Liver (tissue), 9 donors: ENCODE results near the gene ERCC6L2. TPM values are rescaled to one million over a fixed set of nuclear protein-coding genes. Genes with fewer than 3 reads are reported as not detected.

Source experiments
- DNase-seq: peaks from one replicate; pipeline ENCODE4 v3.0.0-alpha.2; 2017; ENCODE audit warnings: low spot score
- H3K27ac ChIP-seq, 2 donors: one replicate each; pipeline ENCODE4 v1.7.0; 2013; ENCODE audit warnings: inconsistent platforms in 2 of 2, low read length in 2 of 2, control low read depth in 1 of 2, low read depth in 1 of 2, mild to moderate bottlenecking in 1 of 2
- H3K27me3 ChIP-seq, 4 donors: one replicate each; pipeline versions ENCODE4 v1.6.1 to v1.7.0; 2013; ENCODE audit warnings: low read length in 3 of 4, inconsistent platforms in 1 of 4, mild to moderate bottlenecking in 1 of 4, moderate library complexity in 1 of 4; ENCODE audit not compliant: control insufficient read depth in 4 of 4, insufficient read depth in 4 of 4
- H3K36me3 ChIP-seq, 4 donors: one replicate each; pipeline versions ENCODE4 v1.6.1 to v1.7.0; 2013; ENCODE audit warnings: low read length in 3 of 4, mild to moderate bottlenecking in 3 of 4, low read depth in 1 of 4, moderate library complexity in 1 of 4; ENCODE audit not compliant: control insufficient read depth in 4 of 4, insufficient read depth in 3 of 4
- H3K4me1 ChIP-seq, 4 donors: one replicate each; pipeline versions ENCODE4 v1.6.1 to v1.7.0; 2013; ENCODE audit warnings: low read length in 3 of 4, mild to moderate bottlenecking in 3 of 4, moderate library complexity in 1 of 4; ENCODE audit not compliant: control insufficient read depth in 4 of 4, insufficient read depth in 4 of 4
- H3K4me3 ChIP-seq, 3 donors: one replicate each; pipeline versions ENCODE4 v1.6.1 to v1.7.0; 2013; ENCODE audit warnings: low read length in 3 of 3, control low read depth in 1 of 3, low read depth in 1 of 3, mild to moderate bottlenecking in 1 of 3
- H3K9ac ChIP-seq, 2 donors: one replicate each; pipeline ENCODE4 v1.7.0; 2013; ENCODE audit warnings: low read length in 2 of 2, mild to moderate bottlenecking in 2 of 2, moderate library complexity in 2 of 2, control low read depth in 1 of 2, low read depth in 1 of 2
- H3K9me3 ChIP-seq, 4 donors: one replicate each; pipeline versions ENCODE4 v1.6.1 to v1.7.0; 2013; ENCODE audit warnings: low read length in 3 of 4; ENCODE audit not compliant: control insufficient read depth in 4 of 4
- EGR1 ChIP-seq, 2 donors: IDR thresholded peaks; 2 replicates each; pipeline ENCODE4 v1.6.1; 2016 to 2018; ENCODE audit warnings: antibody characterized with exemption in 2 of 2, low read depth in 2 of 2
- FOXA1 ChIP-seq: IDR thresholded peaks from 2 replicates; pipeline ENCODE4 v1.6.1; 2016; ENCODE audit warnings: antibody characterized with exemption
- GABPA ChIP-seq, 2 donors: IDR thresholded peaks in 1 of 2; conservative IDR thresholded peaks in 1 of 2; 2 replicates each; pipeline ENCODE4 v1.6.1; 2016; ENCODE audit warnings: antibody characterized with exemption in 2 of 2, mild to moderate bottlenecking in 1 of 2, moderate library complexity in 1 of 2
- HNF4A ChIP-seq, 2 donors: conservative IDR thresholded peaks; 2 replicates each; pipeline ENCODE4 v1.6.1; 2016; ENCODE audit warnings: antibody characterized with exemption in 2 of 2, mild to moderate bottlenecking in 2 of 2
- JUND ChIP-seq, 2 donors: IDR thresholded peaks; 2 replicates each; pipeline ENCODE4 v1.6.1; 2016; ENCODE audit warnings: antibody characterized with exemption in 2 of 2
- NR2F2 ChIP-seq: IDR thresholded peaks from 2 replicates; pipeline ENCODE4 v1.6.1; 2016; ENCODE audit warnings: antibody characterized with exemption
- RAD21 ChIP-seq, 2 donors: IDR thresholded peaks; 2 replicates each; pipeline ENCODE4 v1.6.1; 2016; ENCODE audit warnings: antibody characterized with exemption in 2 of 2, mild to moderate bottlenecking in 2 of 2
- RXRA ChIP-seq, 2 donors: IDR thresholded peaks; 2 replicates each; pipeline ENCODE4 v1.6.1; 2017 to 2018; ENCODE audit warnings: antibody characterized with exemption in 2 of 2, mild to moderate bottlenecking in 1 of 2
- SP1 ChIP-seq: IDR thresholded peaks from 2 replicates; pipeline ENCODE4 v1.6.1; 2018; ENCODE audit warnings: antibody characterized with exemption, mild to moderate bottlenecking
- TAF1 ChIP-seq: conservative IDR thresholded peaks from 2 replicates; pipeline ENCODE4 v1.6.1; 2016; ENCODE audit warnings: antibody characterized with exemption, mild to moderate bottlenecking
- YY1 ChIP-seq: IDR thresholded peaks from 2 replicates; pipeline ENCODE4 v1.6.1; 2016; ENCODE audit warnings: antibody characterized with exemption, mild to moderate bottlenecking
- WGBS: extraction: QIAGEN DNeasy Blood & Tissue Kit; methylation state at CpG from one replicate; pipeline ENCODE4 v1.1.7; 2013; 5-methylcytosine and 5-hydroxymethylcytosine counted together
- polyA plus RNA-seq, 2 donors: library from polyadenylated mRNA; stranded (reverse) in 1 of 2; unstranded in 1 of 2; fragments of 200-250 nt in 1 of 2; fragments of >200 nt in 1 of 2; fragmentation: Nextera tagmentation in 1 of 2; extraction: Ambion mirVana in 1 of 2; gene quantifications; one replicate each; pipeline versions ENCODE4 v1.2.1 to v1.2.3, GENCODE V29; 2013 to 2015
- total RNA-seq, 2 donors: library from RNA; depleted of rRNA; stranded (reverse); fragments of >200 nt; gene quantifications; one replicate each; pipeline ENCODE4 v1.2.3, GENCODE V29; 2014
- TF ChIP-seq, protein P1 (sequence below): IDR thresholded peaks from 2 replicates; pipeline ENCODE4 v1.6.1; 2016; ENCODE audit warnings: antibody characterized with exemption
- TF ChIP-seq, protein P2 (sequence below): IDR thresholded peaks from 2 replicates; pipeline ENCODE4 v1.6.1; 2016; ENCODE audit warnings: antibody characterized with exemption, mild to moderate bottlenecking
- TF ChIP-seq, protein P3 (sequence below): fragments of 150-350 bp; IDR thresholded peaks from 2 replicates; pipeline ENCODE4 v1.5.1; 2017; ENCODE audit warnings: improper control_type of control experiment, low read depth, low read length; ENCODE audit not compliant: missing input control
- TF ChIP-seq, protein P4 (sequence below): IDR thresholded peaks from 2 replicates; pipeline ENCODE4 v1.6.1; 2016; ENCODE audit warnings: antibody characterized with exemption
- TF ChIP-seq, protein P5 (sequence below): IDR thresholded peaks from 2 replicates; pipeline ENCODE4 v1.6.1; 2016; ENCODE audit warnings: antibody characterized with exemption
- donor health status: healthy.
- donor health status: healthy.
- donor health status: healthy.
- donor health status: healthy.
- donor health status: healthy.

ERCC6L2 gene, protein sequence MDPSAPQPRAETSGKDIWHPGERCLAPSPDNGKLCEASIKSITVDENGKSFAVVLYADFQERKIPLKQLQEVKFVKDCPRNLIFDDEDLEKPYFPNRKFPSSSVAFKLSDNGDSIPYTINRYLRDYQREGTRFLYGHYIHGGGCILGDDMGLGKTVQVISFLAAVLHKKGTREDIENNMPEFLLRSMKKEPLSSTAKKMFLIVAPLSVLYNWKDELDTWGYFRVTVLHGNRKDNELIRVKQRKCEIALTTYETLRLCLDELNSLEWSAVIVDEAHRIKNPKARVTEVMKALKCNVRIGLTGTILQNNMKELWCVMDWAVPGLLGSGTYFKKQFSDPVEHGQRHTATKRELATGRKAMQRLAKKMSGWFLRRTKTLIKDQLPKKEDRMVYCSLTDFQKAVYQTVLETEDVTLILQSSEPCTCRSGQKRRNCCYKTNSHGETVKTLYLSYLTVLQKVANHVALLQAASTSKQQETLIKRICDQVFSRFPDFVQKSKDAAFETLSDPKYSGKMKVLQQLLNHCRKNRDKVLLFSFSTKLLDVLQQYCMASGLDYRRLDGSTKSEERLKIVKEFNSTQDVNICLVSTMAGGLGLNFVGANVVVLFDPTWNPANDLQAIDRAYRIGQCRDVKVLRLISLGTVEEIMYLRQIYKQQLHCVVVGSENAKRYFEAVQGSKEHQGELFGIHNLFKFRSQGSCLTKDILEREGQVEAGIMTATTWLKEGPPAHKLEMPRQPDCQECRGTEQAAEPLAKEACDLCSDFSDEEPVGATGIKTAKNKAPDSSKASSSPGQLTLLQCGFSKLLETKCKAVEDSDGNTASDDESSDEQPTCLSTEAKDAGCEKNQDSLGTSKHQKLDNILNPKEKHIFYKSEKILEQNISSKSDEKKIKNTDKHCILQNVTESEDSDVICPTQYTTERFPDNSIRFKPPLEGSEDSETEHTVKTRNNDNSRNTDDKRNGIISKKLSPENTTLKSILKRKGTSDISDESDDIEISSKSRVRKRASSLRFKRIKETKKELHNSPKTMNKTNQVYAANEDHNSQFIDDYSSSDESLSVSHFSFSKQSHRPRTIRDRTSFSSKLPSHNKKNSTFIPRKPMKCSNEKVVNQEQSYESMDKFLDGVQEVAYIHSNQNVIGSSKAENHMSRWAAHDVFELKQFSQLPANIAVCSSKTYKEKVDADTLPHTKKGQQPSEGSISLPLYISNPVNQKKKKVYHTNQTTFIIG (N-terminal part only)
- 10 to 100 TPM; 32.4 to 46.0 TPM for total RNA-seq
- 10 to 100 TPM in 1 of 2 donors, 1 to 10 TPM in 1; 4.7 to 11.7 TPM for polyA plus RNA-seq

DNA sequence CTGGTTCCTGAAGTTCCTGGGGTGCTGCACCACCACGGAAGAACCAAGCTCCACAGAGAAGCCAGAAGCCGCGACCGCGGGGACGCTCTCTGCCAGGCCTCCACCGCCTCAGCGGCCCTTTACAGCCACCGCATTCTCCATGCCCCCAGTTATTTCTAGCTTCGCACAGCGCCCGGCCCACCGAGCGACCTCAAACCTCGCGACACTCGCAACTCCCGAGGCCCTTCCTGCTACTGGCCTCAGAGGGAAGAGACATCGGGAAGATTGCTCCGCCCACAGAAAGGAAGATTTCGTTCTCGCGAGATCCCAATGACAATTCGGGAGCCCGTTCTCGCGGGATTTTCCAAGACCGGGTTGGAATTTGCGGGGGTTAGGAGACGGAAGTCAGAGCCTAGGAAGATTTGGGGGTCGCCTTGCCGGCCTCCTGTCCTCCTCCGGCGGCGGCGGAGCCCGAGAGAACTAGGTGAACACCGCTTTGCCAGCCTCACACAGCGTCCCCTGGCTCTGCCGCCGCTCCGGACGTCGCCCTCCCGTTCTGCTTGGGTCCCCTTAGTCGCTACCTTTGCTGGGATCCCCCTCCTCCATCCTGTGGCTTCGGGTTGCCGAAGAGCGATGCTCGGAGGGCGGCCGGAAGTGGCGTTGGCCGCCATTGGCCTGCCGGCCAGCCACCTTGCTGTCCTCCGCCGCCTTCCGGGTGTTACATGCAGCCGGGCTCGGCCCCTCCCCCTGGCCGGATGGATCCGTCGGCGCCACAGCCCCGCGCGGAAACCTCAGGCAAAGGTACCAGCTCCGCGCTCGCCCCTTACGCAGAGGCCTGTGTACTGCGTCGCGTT lies at the start of gene ERCC6L2:
TSS of gene ERCC6L2 (plus strand) at position 387 of the 833 bp plus-strand sequence. CDS start at position 735, 348 bp downstream.
- TF ChIP-seq FOXA1, result peak; percentile 22
- TF ChIP-seq YY1, result peak; percentile 98
- no peak for TF ChIP-seq JUND (IDR thresholded peaks at IDR 0.05)
- TF ChIP-seq NR2F2, result no peak
- TF ChIP-seq, protein P1, sequence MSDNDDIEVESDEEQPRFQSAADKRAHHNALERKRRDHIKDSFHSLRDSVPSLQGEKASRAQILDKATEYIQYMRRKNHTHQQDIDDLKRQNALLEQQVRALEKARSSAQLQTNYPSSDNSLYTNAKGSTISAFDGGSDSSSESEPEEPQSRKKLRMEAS, result no peak
- peak; percentile 59 for TF ChIP-seq TAF1
- peak; percentile 79 to 83 for TF ChIP-seq EGR1 (IDR thresholded peaks at IDR 0.05; ENCODE audit: low read depth in 2 of 2)
- peak; percentile 92 to 95 for TF ChIP-seq GABPA (IDR thresholded peaks at IDR 0.05 in 1 of 2, conservative IDR thresholded peaks at IDR 0.05 in 1 of 2)
- TF ChIP-seq, protein P2, sequence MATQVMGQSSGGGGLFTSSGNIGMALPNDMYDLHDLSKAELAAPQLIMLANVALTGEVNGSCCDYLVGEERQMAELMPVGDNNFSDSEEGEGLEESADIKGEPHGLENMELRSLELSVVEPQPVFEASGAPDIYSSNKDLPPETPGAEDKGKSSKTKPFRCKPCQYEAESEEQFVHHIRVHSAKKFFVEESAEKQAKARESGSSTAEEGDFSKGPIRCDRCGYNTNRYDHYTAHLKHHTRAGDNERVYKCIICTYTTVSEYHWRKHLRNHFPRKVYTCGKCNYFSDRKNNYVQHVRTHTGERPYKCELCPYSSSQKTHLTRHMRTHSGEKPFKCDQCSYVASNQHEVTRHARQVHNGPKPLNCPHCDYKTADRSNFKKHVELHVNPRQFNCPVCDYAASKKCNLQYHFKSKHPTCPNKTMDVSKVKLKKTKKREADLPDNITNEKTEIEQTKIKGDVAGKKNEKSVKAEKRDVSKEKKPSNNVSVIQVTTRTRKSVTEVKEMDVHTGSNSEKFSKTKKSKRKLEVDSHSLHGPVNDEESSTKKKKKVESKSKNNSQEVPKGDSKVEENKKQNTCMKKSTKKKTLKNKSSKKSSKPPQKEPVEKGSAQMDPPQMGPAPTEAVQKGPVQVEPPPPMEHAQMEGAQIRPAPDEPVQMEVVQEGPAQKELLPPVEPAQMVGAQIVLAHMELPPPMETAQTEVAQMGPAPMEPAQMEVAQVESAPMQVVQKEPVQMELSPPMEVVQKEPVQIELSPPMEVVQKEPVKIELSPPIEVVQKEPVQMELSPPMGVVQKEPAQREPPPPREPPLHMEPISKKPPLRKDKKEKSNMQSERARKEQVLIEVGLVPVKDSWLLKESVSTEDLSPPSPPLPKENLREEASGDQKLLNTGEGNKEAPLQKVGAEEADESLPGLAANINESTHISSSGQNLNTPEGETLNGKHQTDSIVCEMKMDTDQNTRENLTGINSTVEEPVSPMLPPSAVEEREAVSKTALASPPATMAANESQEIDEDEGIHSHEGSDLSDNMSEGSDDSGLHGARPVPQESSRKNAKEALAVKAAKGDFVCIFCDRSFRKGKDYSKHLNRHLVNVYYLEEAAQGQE, result peak; percentile 70
- TF ChIP-seq RAD21 (IDR thresholded peaks at IDR 0.05), result peak; percentile 33 to 66
- TF ChIP-seq, protein P3, sequence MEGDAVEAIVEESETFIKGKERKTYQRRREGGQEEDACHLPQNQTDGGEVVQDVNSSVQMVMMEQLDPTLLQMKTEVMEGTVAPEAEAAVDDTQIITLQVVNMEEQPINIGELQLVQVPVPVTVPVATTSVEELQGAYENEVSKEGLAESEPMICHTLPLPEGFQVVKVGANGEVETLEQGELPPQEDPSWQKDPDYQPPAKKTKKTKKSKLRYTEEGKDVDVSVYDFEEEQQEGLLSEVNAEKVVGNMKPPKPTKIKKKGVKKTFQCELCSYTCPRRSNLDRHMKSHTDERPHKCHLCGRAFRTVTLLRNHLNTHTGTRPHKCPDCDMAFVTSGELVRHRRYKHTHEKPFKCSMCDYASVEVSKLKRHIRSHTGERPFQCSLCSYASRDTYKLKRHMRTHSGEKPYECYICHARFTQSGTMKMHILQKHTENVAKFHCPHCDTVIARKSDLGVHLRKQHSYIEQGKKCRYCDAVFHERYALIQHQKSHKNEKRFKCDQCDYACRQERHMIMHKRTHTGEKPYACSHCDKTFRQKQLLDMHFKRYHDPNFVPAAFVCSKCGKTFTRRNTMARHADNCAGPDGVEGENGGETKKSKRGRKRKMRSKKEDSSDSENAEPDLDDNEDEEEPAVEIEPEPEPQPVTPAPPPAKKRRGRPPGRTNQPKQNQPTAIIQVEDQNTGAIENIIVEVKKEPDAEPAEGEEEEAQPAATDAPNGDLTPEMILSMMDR, result no peak
- TF ChIP-seq, protein P4, sequence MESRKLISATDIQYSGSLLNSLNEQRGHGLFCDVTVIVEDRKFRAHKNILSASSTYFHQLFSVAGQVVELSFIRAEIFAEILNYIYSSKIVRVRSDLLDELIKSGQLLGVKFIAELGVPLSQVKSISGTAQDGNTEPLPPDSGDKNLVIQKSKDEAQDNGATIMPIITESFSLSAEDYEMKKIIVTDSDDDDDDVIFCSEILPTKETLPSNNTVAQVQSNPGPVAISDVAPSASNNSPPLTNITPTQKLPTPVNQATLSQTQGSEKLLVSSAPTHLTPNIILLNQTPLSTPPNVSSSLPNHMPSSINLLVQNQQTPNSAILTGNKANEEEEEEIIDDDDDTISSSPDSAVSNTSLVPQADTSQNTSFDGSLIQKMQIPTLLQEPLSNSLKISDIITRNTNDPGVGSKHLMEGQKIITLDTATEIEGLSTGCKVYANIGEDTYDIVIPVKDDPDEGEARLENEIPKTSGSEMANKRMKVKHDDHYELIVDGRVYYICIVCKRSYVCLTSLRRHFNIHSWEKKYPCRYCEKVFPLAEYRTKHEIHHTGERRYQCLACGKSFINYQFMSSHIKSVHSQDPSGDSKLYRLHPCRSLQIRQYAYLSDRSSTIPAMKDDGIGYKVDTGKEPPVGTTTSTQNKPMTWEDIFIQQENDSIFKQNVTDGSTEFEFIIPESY, result peak; percentile 100
- no peak for TF ChIP-seq HNF4A (conservative IDR thresholded peaks at IDR 0.05)
- TF ChIP-seq SP1, result peak; percentile 59
- TF ChIP-seq, protein P5, sequence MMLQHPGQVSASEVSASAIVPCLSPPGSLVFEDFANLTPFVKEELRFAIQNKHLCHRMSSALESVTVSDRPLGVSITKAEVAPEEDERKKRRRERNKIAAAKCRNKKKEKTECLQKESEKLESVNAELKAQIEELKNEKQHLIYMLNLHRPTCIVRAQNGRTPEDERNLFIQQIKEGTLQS, result no peak
- peak; percentile 78 to 93 for TF ChIP-seq RXRA (IDR thresholded peaks at IDR 0.05)
- Histone ChIP-seq H3K4me1 (peaks cover 3 to 16% (median 7%) of the 10 kb centered on the region in 4 donors), H3K36me3 (peaks cover 0 to 3% (median under 1%) of the 10 kb centered on the region in 4 donors), H3K9me3 (no peaks in the 10 kb centered on the region), H3K9ac (peak within 1 kb of the TSS; percentile 77 to 93), H3K4me3 (peak within 1 kb of the TSS in 1 of 3 donors; percentile 97), H3K27me3 (no peaks in the 10 kb centered on the region), H3K27ac (peak within 1 kb of the TSS; percentile 91 to 99)
- under 1% methylated on average over 74 of the region's 74 CpGs for WGBS
- peak; percentile 90 for DNase-seq
